ENCODE measurements around the gene CST8. TPM values are rescaled to one million over a fixed set of nuclear protein-coding genes. Genes with fewer than 3 reads are reported as not detected.
A peak's percentile ranks its signal among the peaks of the same experiment; 100 is the strongest.
"Not testable (repeated sequence)": the region's sequence is repeated elsewhere in the genome, so short reads cannot be mapped to it uniquely, and the experiment has no call there.

Gene CST8
- total RNA-seq, 1 experiment from 2014 or later, result not detected

GRCh38 chr20:23456873-23457272, 34.0 kb upstream of the CST8 start:
- no peaks in the 10 kb centered on the region for H3K4me1 Mint-ChIP-seq (ENCODE audit: insufficient read depth, unreplicated experiment)
- no peak overlapping the region for H3K27ac Mint-ChIP-seq (ENCODE audit: low read depth, unreplicated experiment)
- ChIA-PET POLR2A (no interaction called here), CTCF (interaction anchor here (1.0 kb wide), 1 partner anchor 15 kb away, joined by 3 read pairs; no protein-coding TSS in a partner anchor)
- intact Hi-C loops (cut with micrococcal nuclease), result no loop called here
- no peaks in the 10 kb centered on the region for H3K27me3 Mint-ChIP-seq (ENCODE audit: insufficient read depth, unreplicated experiment)
- peaks cover 5% of the 10 kb centered on the region for H3K36me3 Mint-ChIP-seq (ENCODE audit: insufficient read depth, unreplicated experiment)
- BruUV-seq (replicated peaks), result no TSS peak
- TF ChIP-seq CTCF (IDR thresholded peaks at IDR 0.05; ENCODE audit: unreplicated experiment), result no peak
- H3K4me3 Mint-ChIP-seq (ENCODE audit: unreplicated experiment), result no peak overlapping the region
- no peaks in the 10 kb centered on the region for H3K9me3 Mint-ChIP-seq (ENCODE audit: unreplicated experiment)
- no peak for DNase-seq (ENCODE audit: unreplicated experiment)

- CTCF ChIA-PET, result interaction anchor here (0.5 to 4.5 kb wide), 6 partner anchors 13 to 1622 kb away, joined by 3 to 30 read pairs (median 6); partner anchors contain the start of gene CSTL1
These were observed 31.3 kb upstream of the CST8 start for GRCh38 chr20:23459461-23460150.

GRCh38 chr20:23461180-23461579, 29.7 kb upstream of the CST8 start:
- H3K4me3 Mint-ChIP-seq (ENCODE audit: unreplicated experiment), result no peak overlapping the region
- no peak overlapping the region for H3K27ac Mint-ChIP-seq (ENCODE audit: low read depth, unreplicated experiment)
- H3K36me3 Mint-ChIP-seq (ENCODE audit: insufficient read depth, unreplicated experiment), result peaks cover 5% of the 10 kb centered on the region
- intact Hi-C loops (cut with micrococcal nuclease), result no loop called here
- ChIA-PET CTCF (interaction anchor here (0.8 to 4.5 kb wide), 3 partner anchors 20 to 295 kb away, joined by 3 to 30 read pairs (median 4); partner anchors contain the start of gene CSTL1), POLR2A (no interaction called here)
- DNase-seq (ENCODE audit: unreplicated experiment), result peak; percentile 6
- BruUV-seq (replicated peaks), result no TSS peak
- TF ChIP-seq CTCF (IDR thresholded peaks at IDR 0.05; ENCODE audit: unreplicated experiment), result no peak
- no peaks in the 10 kb centered on the region for H3K27me3 Mint-ChIP-seq (ENCODE audit: insufficient read depth, unreplicated experiment)
- no peaks in the 10 kb centered on the region for H3K9me3 Mint-ChIP-seq (ENCODE audit: unreplicated experiment)
- no peaks in the 10 kb centered on the region for H3K4me1 Mint-ChIP-seq (ENCODE audit: insufficient read depth, unreplicated experiment)

More at GRCh38 chr20:23459461-23460150, 31.3 kb upstream of the CST8 start:
- intact Hi-C loops (cut with micrococcal nuclease), result no loop called here
- no peak for TF ChIP-seq CTCF (IDR thresholded peaks at IDR 0.05; ENCODE audit: unreplicated experiment)
- no peaks in the 10 kb centered on the region for H3K9me3 Mint-ChIP-seq (ENCODE audit: unreplicated experiment)
- H3K36me3 Mint-ChIP-seq (ENCODE audit: insufficient read depth, unreplicated experiment), result peaks cover 5% of the 10 kb centered on the region
- H3K27ac Mint-ChIP-seq (ENCODE audit: low read depth, unreplicated experiment), result no peak overlapping the region
- H3K27me3 Mint-ChIP-seq (ENCODE audit: insufficient read depth, unreplicated experiment), result no peaks in the 10 kb centered on the region
- DNase-seq (ENCODE audit: unreplicated experiment), result peak; percentile 18
- POLR2A ChIA-PET, result interaction anchor here (0.6 to 0.8 kb wide), 2 partner anchors 12 to 1837 kb away, joined by 3 read pairs; no protein-coding TSS in a partner anchor
- H3K4me3 Mint-ChIP-seq (ENCODE audit: unreplicated experiment), result no peak overlapping the region
- no peaks in the 10 kb centered on the region for H3K4me1 Mint-ChIP-seq (ENCODE audit: insufficient read depth, unreplicated experiment)
- BruUV-seq (replicated peaks), result no TSS peak

GRCh38 chr20:23466961-23467360, 24.0 kb upstream of the CST8 start:
- POLR2A ChIA-PET; H3K4me1 Mint-ChIP-seq (ENCODE audit: insufficient read depth, unreplicated experiment); H3K4me3 Mint-ChIP-seq (ENCODE audit: unreplicated experiment); intact Hi-C loops (cut with micrococcal nuclease); H3K27ac Mint-ChIP-seq (ENCODE audit: low read depth, unreplicated experiment); H3K27me3 Mint-ChIP-seq (ENCODE audit: insufficient read depth, unreplicated experiment); BruUV-seq (replicated peaks); H3K9me3 Mint-ChIP-seq (ENCODE audit: unreplicated experiment); H3K36me3 Mint-ChIP-seq (ENCODE audit: insufficient read depth, unreplicated experiment); DNase-seq (ENCODE audit: unreplicated experiment): not testable (repeated sequence)
- CTCF ChIA-PET, result interaction anchor here (1.3 to 2.8 kb wide), 2 partner anchors 25 to 27 kb away, joined by 3 to 13 read pairs; no protein-coding TSS in a partner anchor

GRCh38 chr20:23472306-23472705, 18.6 kb upstream of the CST8 start:
- intact Hi-C loops (cut with micrococcal nuclease); H3K36me3 Mint-ChIP-seq (ENCODE audit: insufficient read depth, unreplicated experiment); H3K4me3 Mint-ChIP-seq (ENCODE audit: unreplicated experiment); H3K4me1 Mint-ChIP-seq (ENCODE audit: insufficient read depth, unreplicated experiment); DNase-seq (ENCODE audit: unreplicated experiment); H3K27ac Mint-ChIP-seq (ENCODE audit: low read depth, unreplicated experiment); POLR2A ChIA-PET; H3K27me3 Mint-ChIP-seq (ENCODE audit: insufficient read depth, unreplicated experiment); BruUV-seq (replicated peaks); H3K9me3 Mint-ChIP-seq (ENCODE audit: unreplicated experiment): not testable (repeated sequence)
- CTCF ChIA-PET, result interaction anchor here (1.2 to 3.0 kb wide), 2 partner anchors 30 to 155 kb away, joined by 3 to 10 read pairs; no protein-coding TSS in a partner anchor

- H3K27me3 Mint-ChIP-seq (ENCODE audit: insufficient read depth, unreplicated experiment); H3K4me3 Mint-ChIP-seq (ENCODE audit: unreplicated experiment); intact Hi-C loops (cut with micrococcal nuclease); BruUV-seq (replicated peaks); POLR2A ChIA-PET; H3K36me3 Mint-ChIP-seq (ENCODE audit: insufficient read depth, unreplicated experiment); H3K27ac Mint-ChIP-seq (ENCODE audit: low read depth, unreplicated experiment); H3K4me1 Mint-ChIP-seq (ENCODE audit: insufficient read depth, unreplicated experiment); H3K9me3 Mint-ChIP-seq (ENCODE audit: unreplicated experiment); DNase-seq (ENCODE audit: unreplicated experiment): not testable (repeated sequence)
- CTCF ChIA-PET, result interaction anchor here (1.2 to 3.0 kb wide), 2 partner anchors 31 to 154 kb away, joined by 3 to 10 read pairs; no protein-coding TSS in a partner anchor
These were observed 17.6 kb upstream of the CST8 start for GRCh38 chr20:23473293-23473692.

Data from MCF 10A (cell line).